UCSD-AML1 (cell line): ENCODE measurements around the gene MYO7A.
A peak's percentile ranks its signal among the peaks of the same experiment; 100 is the strongest.

Source experiments
- DNase-seq: peaks from one replicate; lab custom pipeline; 2025; ENCODE audit not compliant: unreplicated experiment; lab: John Stamatoyannopoulos, UW

MYO7A gene

GRCh38 chr11:77111277-77111676 is 16.8 kb upstream of the MYO7A start:
- DNase-seq, result no peak

DNA sequence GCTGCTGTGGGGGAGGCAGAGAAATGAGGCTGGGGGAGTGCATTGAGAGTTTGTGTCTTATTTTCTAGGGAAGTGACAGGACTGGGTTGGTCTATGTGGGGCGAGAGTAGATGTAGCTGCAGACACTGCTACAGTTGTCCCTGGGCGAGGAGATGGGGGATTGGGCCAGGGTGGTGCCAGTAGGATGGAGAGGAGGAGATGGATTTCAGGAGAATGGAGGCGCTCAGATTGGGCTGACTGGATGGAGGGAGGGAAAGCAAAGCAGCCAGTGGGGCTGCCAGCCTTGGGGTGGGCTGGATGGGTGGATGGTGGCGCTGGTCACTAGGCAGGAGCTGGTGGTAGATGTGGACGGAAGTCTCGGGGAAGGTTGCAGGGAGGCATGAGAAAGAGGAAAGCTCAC is 16.1 kb upstream of the MYO7A start:
- no peak for DNase-seq

GRCh38 chr11:77112641-77113381 is 15.2 kb upstream of the MYO7A start:
- DNase-seq, result no peak

DNA sequence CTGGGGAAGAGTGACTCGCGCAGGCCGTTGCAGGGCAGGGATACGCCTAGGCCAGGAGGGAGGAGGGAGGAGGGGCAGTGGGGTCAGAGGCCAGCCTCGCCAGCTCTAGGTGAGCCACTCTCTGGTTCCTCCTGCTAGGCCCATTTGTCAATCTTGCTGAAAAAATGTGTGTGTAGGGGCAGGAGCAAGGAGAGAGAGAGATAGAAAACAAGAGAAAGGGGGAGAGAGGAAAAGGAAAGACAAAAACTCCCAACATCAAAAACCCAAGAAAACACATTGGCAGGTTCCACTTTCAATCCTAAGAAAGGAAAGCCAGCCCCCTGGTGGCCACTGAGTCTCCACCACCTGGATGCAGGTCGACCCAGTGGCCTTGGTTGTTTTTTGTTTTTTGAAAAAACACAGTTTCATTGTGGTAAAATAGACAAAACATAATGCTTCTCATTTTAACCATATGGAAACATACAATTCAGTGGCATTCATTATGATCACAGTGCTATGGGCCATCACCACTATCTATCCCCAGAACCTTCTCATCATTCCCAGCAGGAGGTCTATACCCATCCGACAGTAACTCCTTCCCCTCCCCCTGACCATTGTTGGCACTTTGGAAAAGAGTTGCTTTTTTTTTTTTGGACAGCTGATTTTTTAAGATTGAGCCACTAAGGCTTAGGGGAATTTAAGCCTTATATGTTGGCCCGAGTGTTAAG is 14.5 kb upstream of the MYO7A start:
- no peak for DNase-seq

- DNase-seq, result no peak
These were observed 14.0 kb upstream of the MYO7A start for GRCh38 chr11:77114089-77114463.

- DNase-seq, result no peak
These were observed 12.8 kb upstream of the MYO7A start for GRCh38 chr11:77115181-77115611.

- no peak for DNase-seq
These were observed 12.1 kb upstream of the MYO7A start for GRCh38 chr11:77115956-77116355.

- no peak for DNase-seq
These were observed 10.6 kb upstream of the MYO7A start for GRCh38 chr11:77117492-77117891.

DNA sequence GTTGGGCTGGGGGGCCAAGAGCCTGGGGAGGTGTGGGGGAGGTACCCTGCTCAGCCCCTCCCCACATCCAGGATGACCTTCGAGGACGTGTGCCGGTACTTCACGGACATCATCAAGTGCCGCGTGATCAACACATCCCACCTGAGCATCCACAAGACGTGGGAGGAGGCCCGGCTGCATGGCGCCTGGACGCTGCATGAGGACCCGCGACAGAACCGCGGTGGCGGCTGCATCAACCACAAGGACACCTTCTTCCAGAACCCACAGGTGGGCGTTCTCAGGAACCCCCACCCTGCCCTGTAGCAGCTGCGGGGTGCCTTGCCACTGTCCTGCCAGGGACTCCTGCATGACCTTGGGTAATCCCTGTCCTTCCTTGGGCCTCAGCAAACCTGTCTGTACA is 10.0 kb upstream of the MYO7A start:
- no peak for DNase-seq

GRCh38 chr11:77118971-77119370 is 9.1 kb upstream of the MYO7A start:
- DNase-seq, result no peak

DNA sequence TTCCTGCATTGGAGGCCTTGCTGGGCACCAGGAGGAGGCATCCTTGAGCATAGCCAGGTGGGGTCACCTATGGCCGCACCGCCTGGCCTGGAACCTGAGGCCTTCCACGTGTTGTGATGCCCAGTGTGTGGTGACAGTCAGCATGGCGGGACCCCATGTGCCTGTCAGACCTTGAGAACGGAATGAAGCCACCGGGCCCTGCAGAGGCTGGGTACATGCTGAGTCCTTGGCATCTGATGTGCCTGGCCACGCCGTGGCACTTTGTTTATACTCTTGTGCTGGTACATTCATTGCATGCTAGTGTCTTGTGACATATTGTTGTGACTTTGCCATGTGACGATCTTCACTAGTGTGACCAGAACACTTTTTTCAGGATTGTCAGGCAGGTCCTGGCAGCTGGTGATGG is 8.5 kb upstream of the MYO7A start:
- no peak for DNase-seq

GRCh38 chr11:77120571-77120970 is 7.5 kb upstream of the MYO7A start:
- DNase-seq, result no peak

GRCh38 chr11:77121096-77121640 is 6.9 kb upstream of the MYO7A start:
- DNase-seq, result peak; percentile 39

DNA sequence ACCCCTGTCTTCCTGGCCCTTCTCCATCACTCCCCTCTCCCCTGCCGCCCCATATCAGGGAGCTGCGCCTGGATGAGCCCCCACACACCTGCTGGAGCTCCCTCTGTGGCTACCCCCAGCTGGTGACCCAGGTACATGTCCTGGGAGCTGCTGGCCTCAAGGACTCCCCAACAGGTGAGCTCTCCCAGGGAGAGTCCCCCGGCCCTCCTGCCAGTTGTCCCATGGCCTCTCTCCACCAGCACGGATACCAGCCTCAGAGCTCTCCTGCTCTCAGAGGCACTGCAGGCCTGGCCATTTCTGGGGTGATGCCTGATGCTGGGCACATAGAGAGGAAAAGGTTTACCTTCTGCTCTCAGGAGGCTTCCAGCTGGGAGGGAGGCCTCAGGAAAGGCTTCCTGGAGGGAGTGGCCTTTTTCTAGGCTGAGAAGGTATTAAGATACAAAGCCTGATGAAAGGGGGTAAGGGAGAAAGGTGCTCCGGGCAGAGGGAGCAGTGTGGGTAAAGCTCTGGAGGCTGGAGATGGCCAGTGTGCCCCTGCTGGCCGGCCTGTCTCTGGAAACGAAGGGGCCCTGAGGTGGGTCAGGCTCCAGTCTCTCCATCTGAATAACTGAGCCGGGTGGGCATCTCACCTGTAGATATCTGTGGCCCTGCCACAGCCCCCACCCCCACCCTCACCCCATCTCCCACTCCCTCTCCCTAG is 6.0 kb upstream of the MYO7A start:
- no peak for DNase-seq

GRCh38 chr11:77122576-77123212 is 5.4 kb upstream of the MYO7A start:
- DNase-seq, result no peak

- no peak for DNase-seq
These were observed 4.5 kb upstream of the MYO7A start for GRCh38 chr11:77123591-77123990.

DNA sequence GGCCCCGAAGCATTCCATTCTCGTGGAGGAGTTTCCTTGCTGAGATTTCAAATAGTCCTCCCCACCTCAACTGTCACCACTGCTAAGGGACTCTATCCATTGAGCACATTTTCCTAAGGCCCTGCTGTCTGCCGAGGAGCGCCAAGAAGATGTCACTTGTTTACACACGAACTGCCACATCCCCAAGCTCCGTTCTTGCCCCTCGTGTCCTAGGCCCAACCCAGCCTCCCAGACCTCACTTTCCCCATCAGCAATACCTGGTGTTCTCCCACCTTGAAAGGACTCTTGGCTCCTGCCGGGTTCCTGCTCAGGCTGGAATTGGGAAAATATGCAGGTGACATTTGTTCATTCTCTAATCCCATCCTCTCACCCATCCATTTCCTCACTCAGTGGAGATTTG is 4.0 kb upstream of the MYO7A start:
- no peak for DNase-seq

DNA sequence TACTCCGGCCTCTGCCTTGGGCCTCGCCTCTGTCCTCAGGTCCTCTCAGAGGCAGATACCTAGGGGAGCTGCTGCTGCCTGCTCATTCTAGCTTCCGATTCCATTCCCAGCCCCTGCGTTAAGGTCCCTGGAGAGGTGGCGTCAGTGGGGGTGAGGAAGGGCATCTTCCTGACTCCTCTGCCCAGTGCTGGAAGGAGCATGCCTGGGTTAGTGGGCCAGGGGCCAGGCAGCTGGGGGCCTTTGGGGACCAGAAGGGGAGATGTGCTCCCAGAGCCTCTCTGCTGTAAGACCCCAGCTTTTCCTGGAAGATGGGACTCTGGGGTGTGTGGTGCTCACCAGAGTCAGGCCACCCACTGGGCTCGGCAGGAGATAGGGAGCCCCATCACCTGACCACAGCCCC is 3.6 kb upstream of the MYO7A start:
- no peak for DNase-seq

GRCh38 chr11:77125191-77125590 is 2.9 kb upstream of the MYO7A start:
- DNase-seq, result peak; percentile 39

DNA sequence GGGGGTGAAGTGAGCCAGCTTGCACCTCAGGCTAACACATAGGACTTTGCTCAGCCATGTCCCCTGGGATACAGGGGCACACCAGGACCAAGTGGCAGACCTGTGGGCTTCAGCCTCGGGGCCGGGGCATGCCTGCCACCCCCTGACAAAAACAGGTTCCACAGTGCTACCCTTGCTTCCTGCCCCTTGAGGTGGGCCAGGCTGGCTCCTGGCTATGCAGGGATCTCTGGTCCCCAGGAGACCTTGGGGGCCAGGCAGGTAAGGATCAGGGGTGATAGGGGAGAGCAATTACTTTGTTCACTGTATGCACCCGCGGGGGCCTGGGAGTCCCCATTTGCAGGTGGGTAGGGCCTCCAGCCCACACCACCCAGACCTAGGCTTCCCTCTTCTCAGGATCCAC is 2.4 kb upstream of the MYO7A start:
- no peak for DNase-seq

DNA sequence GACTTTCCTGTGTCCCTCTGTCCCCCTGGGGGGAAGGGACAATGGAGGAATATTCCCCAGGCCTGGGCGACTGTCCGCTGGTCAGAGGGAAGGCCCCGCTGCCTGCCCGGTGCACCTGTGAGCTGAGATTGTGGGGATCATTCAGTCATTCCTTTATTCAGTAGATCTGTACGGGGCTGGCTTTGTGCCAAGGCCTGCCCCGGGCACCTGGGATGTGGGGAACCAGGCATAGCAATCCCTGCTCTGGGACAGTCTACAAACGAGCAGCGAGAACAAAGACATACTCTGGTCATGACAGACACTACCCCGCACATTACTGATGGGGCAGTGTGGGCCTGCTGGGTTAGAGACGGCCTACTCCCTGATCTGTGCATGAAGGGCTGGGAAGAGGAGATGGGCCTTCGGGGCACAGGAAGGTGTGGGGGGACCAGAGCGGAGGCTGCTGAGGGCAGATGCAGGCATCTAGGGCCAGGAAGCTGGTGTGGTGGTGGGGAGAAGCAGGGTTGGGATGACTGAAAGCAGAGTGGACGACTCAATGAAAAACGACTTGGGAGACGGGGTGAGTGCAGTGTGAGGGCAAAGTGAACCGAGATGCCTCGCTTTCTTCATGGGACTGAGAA is 1.8 kb upstream of the MYO7A start:
- DNase-seq, result no peak
